Activated CD4-positive, alpha-beta T cell treated with anti-CD3 and anti-CD28 coated beads, Interleukin-2, amount 50 U/mL, for 48 hours (primary cell): ENCODE data around the gene AACS.
"Not testable (repeated sequence)": the region's sequence is repeated elsewhere in the genome, so short reads cannot be mapped to it uniquely, and the experiment has no call there.

Source experiments
- DNase-seq, 2 experiments: peaks; one replicate each; pipeline ENCODE4 v3.0.0-alpha.2; 2020

AACS gene, protein sequence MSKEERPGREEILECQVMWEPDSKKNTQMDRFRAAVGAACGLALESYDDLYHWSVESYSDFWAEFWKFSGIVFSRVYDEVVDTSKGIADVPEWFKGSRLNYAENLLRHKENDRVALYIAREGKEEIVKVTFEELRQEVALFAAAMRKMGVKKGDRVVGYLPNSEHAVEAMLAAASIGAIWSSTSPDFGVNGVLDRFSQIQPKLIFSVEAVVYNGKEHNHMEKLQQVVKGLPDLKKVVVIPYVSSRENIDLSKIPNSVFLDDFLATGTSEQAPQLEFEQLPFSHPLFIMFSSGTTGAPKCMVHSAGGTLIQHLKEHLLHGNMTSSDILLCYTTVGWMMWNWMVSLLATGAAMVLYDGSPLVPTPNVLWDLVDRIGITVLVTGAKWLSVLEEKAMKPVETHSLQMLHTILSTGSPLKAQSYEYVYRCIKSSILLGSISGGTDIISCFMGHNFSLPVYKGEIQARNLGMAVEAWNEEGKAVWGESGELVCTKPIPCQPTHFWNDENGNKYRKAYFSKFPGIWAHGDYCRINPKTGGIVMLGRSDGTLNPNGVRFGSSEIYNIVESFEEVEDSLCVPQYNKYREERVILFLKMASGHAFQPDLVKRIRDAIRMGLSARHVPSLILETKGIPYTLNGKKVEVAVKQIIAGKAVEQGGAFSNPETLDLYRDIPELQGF

DNA sequence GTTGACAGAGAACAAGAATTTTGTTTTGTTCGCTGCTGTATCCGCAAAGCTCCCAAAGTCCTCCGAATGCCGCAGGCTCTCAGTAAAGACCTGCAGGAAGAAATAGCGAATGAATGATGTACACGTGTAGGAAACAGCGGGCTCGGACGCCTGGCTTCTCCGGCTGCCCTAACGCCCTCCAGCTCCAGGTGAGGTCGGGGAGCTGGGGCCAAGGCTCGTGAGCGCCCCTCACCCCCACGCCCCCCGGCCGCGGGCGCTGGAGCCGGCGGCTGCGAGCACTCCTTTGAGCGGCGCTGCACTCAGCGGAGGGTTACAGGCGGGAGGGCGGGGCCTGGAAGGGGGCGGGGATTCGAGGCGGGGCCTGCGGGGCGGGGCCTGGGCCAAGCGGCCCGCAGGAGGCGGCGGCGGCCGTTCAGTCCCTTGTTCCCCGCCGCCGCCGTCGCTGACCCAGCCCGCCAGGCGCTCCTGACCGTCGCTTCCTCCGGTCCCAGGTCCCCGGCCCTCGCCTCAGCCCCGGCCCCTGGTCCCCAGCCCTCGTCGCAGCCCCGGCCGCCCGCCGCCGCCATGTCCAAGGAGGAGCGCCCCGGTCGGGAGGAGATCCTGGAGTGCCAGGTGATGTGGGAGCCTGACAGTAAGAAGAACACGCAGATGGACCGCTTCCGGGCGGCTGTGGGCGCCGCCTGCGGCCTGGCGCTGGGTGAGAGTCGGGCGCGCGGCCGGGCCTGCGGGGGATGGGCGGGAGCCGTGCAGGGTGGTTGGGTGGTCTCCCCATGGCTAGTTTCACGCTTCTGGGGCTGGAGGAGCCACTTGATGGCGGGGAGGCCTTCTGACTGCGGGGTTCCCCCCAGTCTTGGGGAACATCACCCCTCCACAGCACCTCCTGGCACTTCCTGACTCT lies at the start of gene AACS:
Gene AACS, plus strand, starts transcription at position 415 of the 898 bp plus-strand sequence. Its CDS starts 150 bp downstream, at position 565.
- peak; percentile 77 to 79 for DNase-seq

DNA sequence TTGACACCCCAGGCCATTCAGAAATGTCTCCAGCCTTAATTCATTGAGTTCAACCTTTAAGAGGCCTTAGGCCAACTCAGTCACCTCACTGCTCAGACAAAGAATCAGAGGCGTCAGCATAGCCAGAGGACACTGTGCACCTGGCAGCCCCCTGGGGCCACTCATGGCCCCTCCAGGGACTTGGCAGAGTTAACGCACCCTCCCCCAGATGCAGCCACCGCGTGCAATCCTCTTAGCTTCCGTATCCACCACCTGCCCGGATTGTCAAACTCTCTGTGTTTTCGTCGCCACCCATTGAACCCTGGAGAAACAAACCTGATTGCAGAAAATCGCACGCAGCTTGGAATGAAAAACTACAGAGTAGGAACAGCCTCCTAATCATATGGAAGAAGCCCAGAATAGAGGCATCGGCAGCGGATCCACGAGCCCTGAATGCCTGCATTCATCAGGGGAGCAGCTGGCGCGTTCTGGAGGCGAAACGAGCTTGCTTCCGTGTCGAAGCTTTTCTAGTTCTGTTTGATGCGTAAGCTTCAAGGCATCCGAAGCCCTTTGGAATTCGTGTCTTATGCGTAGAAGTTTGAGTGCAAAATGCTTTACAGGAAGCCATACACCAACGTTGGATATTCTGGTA lies 49.4 kb upstream of the AACS start:
- DNase-seq = no peak

DNA sequence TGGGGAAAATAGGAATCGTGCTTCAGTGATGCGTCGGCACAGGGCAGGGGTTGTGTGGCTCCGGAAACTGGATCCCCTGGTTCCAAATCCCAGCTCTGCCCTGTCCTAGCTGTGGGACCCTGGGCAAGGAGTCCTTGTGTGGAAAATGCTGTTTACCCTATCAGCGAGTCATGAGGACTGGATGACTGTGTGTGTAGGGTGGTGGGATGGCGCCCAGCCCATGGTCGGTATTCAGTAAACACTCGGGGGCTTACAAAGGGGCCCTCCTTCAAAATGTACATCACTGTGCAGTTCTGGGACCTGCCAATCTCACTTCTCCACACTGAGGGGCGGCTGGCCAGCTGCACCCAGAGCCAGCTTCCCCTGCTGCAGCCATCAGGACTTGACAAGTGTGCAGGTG lies 47.4 kb upstream of the AACS start:
- DNase-seq = no peak

DNA sequence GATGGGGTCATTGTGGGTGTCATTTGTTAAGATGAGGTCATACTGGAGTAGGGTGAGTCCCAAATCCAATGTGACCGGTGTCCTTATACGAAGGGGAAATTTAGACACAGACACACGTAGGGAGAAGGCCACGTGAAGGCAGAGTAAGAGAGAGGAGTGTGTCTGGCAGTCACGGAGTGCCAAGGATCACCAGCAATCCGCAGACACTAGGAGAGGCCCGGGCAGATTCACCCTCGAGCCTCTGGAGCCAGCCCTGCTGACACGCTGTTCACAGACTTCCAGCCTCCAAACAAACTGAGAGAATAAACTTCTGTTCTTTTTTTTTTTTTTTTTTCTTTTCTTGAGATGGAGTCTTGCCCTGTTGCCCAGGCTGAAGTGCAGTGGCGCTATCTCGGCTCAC lies 46.9 kb upstream of the AACS start:
- DNase-seq = no peak

DNA sequence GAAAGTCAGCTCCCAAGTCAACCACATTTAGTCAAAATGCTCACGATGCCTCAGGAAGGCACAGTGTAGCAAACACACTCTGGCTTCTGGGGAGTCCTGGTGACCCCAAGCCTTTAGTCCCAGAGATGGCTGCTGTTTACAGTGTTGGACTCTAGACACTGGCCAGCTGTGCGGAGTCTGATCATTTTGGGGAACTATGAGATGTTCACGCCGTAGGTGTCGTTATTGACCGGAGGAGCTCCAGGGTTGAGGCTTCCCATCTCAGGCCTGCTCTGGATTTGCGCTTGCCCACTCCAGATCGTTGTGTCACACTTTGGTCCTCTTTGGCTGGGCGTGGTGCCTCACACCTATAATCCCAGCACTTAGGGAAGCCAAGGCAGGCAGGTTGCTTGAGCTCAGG lies 44.1 kb upstream of the AACS start:
- DNase-seq = no peak

DNA sequence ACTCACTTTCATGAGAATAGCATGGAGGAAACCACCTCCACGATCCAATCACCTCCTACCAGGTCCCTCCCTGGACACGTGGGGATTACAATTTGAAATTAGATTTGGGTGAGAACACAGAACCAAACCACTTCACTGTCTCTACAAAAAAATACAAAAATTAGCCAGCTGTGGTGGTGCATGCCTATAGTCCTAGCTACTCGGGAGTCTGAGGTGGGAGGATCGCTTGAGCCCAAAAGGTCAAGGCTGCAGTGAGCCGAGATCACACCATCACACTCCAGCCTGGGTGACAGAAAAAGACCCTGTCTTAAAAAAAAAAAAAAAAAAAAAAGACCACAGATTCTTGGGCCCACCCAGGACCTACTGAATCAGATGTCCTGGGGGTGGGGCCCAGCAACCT lies 43.5 kb upstream of the AACS start:
- DNase-seq = no peak

DNA sequence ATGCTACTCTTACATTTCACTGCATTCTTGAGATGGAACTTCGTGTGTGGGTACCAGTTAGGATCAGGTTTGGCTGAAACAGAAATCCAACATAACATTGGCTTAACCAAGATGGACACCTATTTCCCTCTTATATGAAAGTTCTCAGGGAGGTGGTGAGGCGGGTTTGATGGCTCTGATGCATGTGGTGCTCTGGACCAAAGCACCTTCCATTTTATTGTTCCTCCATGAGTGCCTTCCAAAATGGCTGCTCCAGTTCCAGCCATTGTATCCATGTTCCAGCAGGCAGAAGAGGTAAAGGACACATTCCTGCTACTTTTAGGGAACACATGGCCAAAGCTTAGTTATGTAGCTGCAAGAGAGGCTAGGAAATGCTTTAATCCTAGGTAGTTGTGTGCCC lies 42.2 kb upstream of the AACS start:
- no peak for DNase-seq

DNA sequence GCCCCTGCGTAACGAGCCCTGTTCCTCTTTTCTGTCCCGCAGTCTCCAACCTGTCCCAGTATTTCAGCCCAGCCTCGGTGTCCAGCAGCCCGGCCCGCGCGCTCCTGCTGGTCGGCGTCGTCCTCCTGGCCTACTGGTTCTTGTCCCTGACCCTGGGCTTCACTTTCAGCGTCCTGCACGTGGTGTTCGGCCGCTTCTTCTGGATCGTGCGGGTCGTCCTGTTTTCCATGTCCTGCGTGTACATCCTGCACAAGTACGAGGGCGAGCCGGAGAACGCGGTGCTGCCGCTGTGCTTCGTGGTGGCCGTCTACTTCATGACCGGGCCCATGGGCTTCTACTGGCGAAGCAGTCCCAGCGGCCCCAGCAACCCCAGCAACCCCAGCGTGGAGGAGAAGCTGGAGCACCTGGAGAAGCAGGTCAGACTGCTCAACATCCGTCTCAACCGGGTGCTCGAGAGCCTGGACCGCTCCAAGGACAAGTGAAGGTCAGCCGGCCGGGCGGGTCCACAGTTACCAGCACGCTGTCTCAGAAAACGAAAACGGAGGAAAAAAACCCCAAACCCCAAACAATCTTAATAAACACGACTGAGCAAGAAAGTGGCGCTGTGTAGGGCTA lies 40.2 kb upstream of the AACS start:
- no peak for DNase-seq

DNA sequence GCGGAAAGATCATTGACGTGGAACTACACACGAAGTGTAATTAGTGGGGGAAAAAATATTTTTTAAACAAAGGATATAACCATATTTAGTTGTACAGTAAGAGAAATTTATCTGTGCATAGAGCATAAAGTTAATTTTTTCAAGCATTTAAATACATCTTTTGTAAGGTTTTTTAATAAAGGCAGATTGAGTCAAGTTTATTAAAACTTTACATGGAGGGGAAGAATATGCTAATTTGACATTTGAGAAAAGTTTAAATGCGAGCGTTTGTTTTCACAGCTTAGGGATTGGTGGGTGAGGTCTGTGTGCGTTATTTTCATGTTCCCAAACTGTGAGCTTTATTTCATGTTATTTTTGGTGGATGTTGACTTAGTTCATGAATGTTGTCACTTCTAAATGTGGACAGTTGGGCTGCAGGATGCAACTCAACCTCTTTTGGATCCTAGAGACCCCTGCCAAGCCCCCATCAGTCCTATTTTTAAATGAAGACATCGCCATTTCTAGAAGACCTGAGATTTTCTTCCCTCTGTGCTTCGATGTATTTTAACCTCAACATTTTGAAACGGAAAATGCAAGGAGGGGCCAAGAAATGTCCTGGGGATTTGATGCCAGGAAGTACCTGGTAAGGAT lies 39.5 kb upstream of the AACS start:
- no peak for DNase-seq

DNA sequence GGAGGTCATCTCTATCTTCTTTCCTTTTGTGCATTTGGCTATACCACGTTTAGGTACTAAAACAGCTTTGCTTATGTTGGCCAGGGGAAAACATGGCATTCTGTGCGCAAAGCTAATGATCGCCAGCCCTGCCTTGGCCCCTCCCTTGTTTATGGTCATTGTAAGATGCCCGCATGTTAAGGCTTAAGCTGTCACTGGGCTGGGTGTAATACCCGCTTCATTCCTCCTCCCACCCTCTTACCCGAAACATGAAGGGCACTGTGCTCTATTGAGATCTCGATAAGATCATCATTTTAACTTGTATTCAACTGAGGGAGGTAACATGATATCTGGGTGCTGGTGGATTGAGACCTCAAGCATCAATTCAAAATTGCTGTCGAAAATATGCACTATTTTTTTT lies 37.1 kb upstream of the AACS start:
- no peak for DNase-seq

DNA sequence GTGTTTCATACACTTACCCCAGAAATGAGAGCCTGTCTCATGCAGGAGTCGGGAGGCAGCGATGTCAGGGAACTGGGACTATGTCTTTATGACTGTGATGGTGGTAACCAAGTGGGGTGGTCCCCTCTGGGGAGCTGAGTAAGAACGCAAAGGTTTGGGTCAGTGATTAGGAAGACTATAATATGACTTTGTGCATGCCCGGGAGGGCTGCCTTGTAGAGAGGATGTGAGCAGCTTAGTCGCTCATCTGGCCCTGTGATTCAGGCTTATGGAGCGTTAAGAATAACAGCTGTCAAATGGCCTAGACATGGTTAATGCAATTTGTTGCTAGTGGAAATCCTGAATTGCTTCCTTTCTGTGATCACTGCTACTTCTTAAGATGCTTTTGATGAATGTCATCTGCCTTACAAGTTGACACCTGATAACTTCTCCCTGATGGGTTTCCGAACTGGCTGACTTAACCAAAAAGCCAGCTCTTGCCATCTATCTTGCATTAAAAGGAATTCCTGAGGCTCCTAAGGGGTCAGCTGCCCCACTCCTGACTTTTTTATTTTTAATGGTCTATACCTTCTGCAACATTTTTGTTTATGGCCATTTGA lies 35.4 kb upstream of the AACS start:
- DNase-seq = no peak

DNA sequence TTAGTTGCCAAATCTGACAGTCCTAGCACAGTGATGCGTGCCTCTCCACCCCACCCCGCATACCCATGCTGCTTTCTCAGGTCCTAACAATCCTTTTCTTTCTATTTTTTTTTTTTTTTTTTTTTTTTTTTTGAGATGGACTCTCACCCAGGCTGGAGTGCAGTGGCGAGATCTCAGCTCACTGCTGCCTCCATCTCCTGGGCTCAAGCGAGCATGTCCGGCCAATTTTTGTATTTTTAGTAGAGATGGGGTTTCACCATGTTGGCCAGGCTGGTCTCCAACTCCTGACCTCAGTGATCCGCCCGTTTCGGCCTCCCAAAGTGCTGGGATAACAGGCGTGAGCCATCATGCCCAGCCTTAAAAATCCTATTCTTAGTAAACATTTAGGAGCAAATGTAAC lies 33.8 kb upstream of the AACS start:
- not testable (repeated sequence) for DNase-seq

DNA sequence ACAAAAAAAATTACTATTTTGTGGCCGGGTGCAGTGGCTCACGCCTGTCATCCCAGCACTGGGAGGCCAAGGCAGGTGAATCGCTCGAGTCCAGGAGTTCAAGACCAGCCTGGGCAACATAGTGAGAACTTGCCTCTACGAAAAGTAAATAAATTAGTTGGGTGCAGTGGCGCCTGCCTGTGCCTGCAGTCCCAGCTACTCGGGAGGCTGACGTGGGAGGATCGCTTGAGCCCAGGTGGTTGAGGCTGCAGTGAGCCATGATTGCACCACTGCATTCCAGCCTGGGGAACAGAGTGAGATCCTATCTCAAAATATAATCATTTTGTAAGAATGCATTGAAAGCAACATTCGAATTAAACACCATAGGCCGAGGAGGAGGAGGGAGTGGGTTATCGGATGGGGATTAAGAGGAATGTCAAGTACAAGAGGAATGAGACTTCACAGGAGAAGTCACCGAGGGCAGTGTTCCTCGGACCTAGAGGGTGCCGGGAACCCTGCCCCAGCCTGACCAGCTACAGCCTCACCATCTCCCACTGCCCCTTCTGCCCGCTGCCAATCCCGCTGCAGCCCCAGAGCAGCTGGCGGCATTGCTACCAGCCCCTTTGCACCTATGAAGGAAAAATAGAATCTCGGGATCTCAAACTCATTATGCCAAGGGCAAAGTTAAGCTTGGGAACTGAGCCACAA lies 32.6 kb upstream of the AACS start:
- DNase-seq = no peak

DNA sequence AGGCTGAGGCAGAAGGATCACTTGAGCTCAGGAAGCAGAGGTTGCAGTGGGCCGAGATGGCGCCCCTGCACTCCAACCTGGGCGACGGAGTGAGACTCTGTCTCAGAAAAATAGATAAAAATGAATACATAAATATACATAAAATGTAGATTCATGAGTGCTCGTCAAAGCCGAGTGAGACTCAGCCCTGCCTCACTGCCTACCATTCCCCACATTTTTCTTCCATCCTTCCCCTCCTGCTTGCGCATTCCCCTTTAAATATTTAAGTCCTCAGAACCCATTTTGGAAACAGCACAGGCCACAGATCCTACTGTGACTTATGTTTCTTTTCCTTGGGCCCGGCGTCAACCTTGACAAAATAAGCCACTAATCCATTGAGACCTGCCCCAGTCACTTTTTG lies 31.9 kb upstream of the AACS start:
- DNase-seq = no peak

DNA sequence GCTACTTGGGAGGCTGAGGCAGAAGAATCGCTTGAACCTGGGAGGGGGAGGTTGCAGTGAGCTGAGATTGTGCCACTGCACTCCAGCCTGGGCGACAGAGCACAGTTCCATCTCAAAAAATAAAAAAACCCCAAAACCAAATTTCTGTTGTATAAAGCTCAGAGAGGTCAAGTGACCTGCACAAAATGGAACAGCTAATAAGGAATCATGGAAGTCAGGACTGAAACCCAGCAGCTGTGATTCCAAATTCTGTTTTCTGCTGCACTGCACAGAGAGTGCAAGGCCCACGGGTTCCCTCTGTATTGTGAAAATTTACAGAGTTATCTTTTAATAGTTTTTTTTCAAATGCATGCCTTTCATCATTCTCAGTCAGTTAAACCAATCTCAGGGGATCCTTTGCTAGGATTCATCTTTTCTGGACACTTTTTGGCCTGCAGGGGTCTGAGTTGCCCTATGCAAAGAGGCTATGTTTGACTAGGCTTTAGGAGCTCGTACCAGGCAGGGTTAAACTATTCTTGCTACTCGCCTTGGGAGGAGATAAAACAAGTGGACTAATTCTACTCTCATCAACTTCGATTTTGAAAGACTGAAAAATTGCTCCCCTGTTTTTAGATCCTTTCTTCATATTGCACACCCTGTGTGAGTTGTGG lies 26.1 kb upstream of the AACS start:
- DNase-seq = no peak

DNA sequence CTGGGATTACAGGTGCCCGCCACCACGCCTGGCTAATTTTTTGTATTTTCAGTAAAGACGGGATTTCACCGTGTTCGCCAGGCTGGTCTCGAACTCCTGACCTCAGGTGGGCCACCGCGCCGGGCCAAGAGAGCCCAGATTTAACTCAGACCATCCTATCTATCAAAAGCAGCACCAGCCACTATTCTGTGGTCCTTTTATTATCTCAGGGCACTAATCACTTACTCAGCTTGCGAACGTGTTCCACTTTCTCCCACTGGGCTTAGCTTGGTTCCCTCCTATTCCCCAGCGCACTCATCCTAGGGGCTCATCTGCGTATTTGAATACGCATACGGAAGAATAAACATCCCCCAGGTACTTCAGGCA lies 16.2 kb upstream of the AACS start:
- no peak for DNase-seq

DNA sequence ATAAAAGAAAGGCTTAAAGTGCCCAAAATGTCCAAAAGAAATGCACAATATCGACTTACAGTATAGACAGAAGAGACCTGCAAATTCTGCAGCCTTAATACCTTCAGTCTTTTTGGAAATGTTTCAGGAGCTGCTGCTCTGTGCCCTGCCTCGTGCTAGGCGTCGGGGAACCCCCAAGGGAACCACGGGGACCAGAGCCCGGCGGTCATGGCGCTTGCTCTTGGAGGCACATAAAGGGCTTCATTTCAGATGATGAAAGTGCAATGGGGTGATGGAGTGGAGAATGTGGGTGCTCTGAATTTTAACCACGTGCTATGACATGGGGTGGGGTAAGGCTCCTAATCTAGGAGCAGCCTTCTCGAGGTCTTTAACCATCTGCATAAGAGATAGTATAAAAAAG lies 14.8 kb upstream of the AACS start:
- no peak for DNase-seq

DNA sequence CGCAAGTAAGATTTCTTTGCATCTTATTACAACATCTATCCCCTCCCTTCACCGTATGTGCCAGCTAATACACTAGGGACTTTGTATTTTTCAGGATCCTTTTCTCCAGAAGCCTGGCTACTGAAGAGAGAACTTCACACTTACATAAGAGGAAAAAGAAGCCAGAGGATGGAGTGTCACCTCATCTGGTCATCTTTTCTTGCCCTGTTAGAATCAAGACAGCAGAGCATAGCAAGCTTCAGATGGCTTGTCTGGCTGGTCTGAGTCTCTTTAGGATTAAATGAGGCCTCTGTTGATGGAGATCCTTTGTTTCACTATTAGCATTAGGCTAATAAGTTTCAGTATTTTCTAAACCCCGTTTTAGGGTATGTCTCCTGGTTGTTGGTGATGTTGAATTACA lies 14.4 kb upstream of the AACS start:
- DNase-seq = no peak

DNA sequence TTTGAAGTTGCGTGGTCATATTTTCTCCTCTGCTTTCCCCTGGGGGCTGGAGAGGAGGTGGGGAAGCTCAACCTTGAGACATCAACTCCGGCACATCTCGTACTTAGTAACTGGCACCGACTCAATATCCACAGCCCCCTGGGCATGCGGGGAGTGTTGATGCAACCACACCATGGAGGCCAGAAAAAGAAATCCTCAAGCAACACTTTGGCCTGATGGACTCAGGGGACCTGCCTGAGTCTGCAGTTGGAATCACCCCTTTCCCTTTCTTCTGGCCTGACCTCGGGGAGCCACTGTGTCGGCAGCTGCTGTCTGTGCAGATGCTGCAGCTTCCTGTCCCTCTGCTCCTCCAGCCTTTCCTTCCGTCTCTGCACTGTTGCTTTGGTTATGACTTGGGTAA lies 11.4 kb upstream of the AACS start:
- DNase-seq = no peak

DNA sequence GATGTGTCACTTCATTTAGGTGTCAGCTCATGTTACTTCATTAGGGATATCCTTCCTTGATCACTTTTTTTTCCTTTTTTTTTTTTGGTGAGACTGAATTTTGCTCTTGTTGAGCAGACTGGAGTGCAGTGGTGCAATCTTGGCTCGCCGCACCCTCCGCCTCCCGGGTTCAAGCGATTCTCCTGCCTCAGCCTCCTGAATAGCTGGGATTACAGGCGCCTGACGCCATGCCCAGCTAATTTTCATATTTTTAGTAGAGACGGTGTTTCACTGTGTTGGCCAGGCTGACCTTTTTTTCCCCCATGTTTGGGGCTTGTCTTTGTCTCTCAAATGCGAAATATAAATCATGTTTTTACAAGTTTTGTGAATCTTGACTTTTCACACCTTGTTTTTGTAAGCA lies 9.6 kb upstream of the AACS start:
- DNase-seq = no peak

DNA sequence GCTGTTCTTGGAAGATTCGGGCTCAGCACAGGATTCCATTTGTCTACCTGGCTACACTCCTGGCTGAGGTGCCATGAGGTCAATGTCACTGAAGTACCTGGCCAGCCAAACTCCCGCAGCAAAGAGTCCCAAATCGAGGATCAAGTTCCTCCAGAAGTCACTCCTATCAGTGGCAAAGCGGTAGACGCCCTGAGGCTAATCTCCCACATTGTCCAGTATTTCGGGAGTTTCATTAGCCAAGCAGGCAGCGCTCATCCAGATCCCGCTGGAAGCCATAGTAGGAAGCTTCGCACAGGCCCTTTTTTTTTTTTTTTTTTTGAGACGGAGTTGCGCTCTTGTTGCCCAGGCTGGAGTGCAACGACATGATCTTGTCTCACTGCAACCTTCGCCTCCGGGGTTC lies 8.9 kb upstream of the AACS start:
- no peak for DNase-seq
